Measurements from ENCODE around the gene PLD1. TPM values are rescaled to one million over a fixed set of nuclear protein-coding genes. Genes with fewer than 3 reads are reported as not detected.
A peak's percentile ranks its signal among the peaks of the same experiment; 100 is the strongest.
"Not testable (repeated sequence)": the region's sequence is repeated elsewhere in the genome, so short reads cannot be mapped to it uniquely, and the experiment has no call there.

PLD1 gene
- total RNA-seq, 1 donor from 2014 or later = 59.7 TPM

DNA sequence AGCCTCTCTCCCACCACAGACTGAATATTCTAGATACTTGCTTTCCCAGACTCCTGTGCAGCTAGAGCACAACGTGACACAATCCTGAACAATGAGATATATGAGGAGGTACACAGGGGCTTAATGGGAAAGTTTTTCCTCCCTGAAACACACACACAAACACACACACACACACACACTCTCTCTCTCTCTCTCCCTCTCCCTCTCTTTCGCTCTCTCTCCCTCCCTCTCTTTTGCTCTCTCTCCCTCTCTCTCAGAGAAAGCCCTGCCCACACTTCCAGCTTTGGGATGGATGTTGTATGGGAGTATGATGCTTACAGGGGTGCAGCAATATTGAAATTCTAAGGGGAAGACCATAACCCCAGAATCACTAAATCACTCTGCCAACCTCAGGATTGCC, 110.1 kb downstream of the PLD1 start:
- no peak for DNase-seq (ENCODE audit: low spot score)

DNA sequence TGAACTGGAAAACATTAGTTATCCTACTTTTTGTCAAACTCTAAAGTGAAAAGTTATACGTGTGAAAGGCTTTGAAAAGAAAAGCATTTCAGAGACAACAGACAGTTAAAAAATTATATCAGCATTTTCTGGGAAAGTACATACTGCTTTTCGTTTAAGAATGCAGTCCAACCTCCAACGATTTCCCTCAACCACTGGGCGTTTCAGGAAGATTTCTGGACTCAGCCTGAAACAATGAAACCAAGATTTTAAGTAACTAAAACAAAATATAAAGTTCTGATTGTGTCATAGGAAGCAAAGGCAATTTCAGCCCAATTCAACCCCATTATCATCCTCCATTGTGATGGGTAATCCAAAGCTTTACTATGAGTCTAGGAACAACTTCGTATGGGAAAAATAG, 110.7 kb downstream of the PLD1 start:
- no peak for DNase-seq (ENCODE audit: low spot score)

DNA sequence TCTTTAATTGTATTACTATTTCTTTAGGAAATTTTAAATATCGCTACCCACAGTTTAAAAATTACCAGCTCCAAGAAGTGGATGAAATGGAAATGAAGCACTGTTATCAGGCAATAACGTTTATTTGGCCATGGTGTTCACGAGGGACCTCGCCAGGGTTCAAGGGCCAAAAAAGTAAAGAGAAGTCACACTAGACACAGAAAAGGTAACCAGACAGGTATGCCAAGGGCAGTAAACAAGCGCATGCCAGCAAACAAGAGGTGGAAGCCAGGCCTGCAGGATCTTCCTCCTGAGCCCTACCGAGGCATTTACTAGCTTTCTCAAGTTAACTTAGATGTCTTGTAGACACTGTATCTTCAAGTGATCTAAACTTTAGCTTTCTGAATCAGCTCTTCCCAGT, 113.5 kb downstream of the PLD1 start:
- DNase-seq (ENCODE audit: low spot score) = no peak

DNA sequence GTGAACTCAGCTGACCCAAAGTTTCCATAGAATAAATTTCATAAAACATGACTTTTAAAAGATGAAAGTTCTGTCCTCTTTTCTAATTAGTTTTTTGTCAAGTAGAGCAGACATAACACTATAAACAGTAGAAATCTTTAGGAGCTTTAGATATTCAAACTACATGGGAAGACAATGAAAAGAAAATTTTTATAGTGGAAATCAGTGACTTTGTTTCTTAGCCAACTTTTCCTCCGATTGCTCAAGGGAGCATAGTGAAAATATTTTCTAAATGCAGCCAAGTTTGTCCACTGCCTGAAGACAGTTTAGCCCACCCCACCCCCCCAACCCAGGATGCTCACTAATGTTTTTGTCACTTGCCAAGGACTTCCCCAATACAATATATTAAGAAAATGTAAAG, 114.9 kb downstream of the PLD1 start:
- peak; percentile 60 for DNase-seq (ENCODE audit: low spot score)

DNA sequence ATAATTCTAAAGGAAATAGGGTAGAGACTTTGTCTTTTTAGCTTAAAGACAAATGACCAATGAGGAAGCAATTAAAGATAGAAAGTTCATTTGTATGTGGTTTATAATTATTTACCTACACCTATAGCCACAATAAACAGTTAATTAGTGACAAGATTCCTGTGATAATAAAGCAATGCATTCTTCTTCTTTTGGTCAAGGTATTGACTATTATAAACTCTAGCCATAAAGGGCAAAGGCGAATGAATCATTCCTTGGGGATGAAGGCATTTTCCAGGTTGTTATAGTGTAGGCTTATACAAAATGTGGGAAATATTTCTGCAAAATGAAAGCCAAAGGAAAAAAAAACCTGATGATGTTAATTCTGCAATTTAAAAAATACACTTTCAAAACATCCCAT, 115.4 kb downstream of the PLD1 start:
- DNase-seq (ENCODE audit: low spot score) = no peak

DNA sequence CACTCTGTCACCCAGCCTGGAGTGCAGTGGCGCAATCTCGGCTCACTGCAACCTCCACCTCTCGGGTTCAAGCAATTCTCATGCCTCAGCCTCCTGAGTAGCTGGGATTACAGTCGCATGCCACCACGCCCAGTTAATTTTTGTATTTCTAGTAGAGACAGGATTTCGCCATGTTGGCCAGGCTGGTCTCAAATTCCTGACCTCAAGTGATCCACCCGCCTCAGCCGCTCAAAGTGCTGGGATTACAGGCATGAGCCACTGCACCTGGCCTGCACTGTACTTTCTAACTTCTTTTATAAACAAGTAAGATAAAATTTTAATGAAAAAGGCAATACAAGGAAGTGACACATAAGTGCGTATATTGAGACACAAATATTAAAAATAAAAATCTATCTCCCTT, 117.7 kb downstream of the PLD1 start:
- not testable (repeated sequence) for DNase-seq (ENCODE audit: low spot score)

DNA sequence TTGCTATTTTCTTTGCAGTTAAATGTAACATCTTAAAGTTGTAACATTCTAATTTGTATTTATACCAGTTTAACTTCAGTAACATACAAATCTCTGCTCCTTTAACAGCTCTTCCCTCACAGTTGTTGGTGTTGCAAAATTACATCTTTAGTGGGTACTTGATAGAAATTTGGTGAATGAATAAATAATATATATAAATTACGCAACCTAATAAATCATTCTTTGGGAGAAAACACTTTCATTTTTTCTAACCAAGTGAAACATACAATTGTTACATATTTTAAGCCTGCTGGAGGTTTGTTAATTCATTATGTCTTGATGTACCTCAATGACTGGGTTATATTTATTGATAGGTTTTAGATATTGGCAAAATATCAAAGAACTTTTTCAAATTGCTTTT, 118.8 kb downstream of the PLD1 start:
- DNase-seq (ENCODE audit: low spot score) = no peak

DNA sequence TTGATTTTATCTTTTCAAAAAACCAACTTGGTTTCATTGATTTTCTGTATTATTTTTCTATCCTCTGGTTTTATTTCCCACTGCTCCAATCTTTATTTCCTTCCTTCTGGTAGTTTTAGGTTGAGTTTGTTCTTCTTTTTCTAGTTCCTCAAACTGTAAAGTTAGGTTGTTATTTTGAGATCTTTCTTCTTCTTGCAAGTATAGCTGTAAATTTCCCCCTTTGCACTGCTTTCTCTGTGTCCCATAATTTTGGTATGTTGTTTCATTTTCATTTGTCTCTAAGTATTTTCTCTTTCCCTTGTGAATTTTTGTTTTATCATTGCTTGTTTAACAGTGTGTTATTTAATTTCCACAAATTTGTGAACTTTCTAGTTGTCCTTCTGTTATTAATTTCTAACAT, 120.0 kb downstream of the PLD1 start:
- DNase-seq (ENCODE audit: low spot score) = no peak

DNA sequence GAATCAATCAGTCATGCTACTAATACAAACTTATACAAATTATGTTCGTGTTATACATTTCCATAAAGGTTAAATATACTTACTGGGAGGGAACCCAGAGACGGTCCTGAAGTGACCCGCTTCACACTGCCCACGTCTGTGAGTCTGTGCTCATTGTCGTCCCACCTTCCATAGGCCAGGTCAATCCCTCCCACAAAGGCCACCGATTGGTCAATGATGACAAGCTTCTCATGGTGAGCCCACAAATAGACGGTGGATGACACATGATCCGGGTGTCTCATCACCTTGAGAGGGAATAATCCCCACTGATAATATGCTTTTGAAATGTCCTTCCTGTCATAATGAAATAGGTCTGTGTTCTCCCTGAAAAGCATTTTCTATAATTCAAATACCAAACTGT, 121.7 kb downstream of the PLD1 start:
- no peak for DNase-seq (ENCODE audit: low spot score)

DNA sequence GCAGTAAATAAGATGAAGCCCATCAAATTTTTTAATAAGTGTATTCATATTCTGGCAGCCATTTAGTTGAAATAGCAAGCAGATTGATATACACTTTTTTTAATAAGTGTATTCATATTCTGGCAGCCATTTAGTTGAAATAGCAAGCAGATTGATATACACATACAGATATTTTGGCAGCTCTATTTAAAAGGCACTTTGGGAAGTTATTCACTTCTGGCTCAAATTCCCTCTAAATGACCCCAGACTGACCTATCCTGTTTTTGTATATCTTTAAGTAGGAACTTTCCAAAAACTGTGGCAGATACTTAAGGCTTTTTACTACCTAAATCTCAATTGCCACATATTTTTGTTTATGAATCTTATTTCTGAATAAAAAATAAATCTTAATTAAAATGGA, 122.3 kb downstream of the PLD1 start:
- DNase-seq (ENCODE audit: low spot score) = no peak

DNA sequence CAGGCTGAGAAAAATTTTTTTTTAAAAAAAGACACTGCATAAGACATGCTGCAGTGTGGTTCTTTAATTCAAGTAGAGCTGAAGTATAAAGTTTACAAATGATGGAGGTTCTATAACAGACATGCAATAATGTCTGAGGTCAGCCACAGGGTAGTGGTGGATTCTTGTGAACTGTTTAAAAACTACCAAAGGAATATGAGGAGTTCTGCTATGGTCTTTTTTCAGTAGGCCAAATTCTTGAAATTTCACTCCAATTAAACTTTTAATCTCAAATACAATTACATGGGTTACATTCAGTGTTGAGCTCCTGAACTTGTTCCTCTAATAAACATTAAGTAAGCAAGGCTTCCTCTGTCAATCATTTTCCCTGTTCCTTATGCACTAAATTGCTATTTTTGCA, 122.7 kb downstream of the PLD1 start:
- no peak for DNase-seq (ENCODE audit: low spot score)

DNA sequence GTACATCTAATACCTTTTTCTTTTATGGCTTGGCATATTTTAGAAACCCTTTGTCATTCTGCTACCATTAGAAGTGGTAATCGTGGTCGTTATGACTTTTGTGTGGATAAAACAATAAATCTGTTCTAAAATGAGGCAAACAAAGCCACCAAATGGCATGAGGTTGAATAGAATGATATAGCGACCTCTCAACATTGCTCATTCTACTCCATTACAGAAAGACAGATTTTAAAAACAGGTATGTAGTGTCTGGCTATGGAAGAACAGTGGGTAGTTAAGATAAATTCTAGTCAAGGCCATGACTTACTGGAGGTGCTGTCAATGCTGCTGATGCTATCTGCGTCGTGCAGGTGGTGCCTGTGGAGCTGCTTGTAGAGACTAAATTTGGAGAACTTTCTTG, 123.2 kb downstream of the PLD1 start:
- no peak for DNase-seq (ENCODE audit: low spot score)

DNA sequence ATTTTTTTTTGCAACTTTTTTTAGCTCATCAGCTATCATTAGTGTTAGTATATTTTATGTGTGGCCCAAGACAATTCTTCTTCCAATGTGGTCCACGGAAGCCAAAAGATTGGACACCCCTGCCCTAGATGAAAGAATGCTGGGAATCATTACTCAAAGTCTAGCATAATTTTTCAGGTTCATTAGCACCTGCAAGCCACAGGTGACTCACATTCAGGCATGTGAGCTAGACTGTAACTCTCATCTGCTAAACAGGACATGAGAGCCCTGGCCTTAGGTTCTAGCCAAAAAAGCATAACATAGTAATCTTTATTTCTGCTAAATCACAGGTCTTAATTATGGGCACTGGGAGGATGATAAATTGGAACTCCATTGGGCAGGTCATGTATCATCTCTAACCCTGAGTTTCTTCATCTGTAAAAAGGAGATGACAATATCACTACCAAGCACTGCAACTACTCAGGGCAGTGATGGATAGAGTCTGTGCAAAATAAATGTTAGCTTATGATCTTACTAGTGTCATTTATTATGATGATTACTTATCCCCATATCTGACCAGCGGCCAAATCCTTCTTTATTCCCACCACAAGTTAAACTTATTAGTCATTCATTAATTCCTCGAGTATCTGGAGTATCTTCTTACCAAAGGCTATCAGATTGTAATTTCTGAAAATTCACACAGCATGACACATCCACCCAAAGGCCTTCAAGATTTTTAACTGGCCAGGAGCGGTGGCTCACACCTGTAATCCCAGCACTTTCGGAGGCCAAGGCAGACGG, 125.0 kb downstream of the PLD1 start:
- DNase-seq (ENCODE audit: low spot score) = peak; percentile 38

DNA sequence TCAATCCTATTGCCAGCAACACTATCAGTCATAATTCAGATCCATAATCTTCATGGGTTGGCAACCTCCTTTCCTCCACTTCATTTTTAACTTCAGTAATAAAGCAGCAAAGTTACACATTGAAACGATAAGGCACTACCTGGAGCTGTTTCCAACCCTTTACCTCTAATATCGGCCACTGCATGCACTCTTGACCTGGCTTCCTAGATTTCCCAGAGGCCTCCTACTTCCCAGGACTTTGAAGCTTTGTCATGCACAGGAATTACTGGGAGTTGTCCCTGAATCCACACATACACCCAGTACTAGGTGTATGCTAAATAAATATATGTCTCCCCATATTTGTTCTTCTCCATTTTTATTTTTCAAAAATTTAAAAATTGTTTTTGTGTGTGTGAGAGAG, 126.1 kb downstream of the PLD1 start:
- DNase-seq (ENCODE audit: low spot score) = no peak

DNA sequence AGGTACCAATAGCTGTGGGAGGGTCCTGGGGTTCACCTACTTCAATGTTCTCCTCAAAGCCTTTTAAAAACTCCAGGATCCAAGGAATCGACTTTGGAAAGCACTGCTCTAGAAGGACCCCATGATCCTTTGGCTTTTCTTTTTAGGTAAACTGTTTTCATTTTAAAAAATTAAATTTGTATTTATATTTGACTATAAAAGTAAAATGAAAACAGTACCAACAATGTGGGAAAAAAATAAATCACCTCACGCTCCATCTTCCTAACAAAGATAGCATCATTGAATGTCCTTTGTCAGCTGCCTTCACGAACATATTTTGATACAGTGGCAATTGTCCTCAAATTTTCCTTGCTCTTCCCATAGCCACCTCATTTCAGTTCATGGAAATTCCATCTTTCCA, 127.5 kb downstream of the PLD1 start:
- no peak for DNase-seq (ENCODE audit: low spot score)

DNA sequence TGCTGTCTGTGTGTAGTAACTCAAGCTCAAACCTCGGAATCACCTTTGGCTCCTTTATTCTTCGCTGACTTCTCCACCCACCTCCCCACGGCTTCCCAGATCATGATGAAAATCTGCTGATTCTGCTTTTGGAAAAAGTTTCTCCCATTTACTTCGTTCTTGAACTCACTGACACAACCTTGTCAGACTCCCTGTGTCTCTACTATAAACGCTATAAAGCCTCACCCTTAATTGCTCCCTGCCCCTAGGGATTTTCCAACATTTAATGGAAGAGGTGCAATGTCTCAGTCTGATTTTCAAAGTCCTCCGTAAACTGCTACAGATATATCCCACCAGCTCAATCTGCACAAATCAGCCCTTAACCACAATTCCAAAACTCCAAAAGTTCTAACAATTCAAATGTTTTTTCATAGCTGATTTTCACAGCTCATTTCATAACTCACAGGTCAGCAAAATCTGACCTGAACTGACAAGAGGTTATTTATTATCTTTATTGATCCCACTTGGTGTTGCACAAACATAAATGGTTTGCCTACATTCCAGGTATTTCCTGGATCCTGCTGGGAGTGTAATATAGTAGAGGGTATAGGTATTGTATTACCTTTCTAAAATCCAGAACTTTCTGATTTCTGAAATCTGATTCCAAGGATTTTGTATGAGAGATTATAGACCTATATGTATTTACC, 129.4 kb downstream of the PLD1 start:
- no peak for DNase-seq (ENCODE audit: low spot score)

DNA sequence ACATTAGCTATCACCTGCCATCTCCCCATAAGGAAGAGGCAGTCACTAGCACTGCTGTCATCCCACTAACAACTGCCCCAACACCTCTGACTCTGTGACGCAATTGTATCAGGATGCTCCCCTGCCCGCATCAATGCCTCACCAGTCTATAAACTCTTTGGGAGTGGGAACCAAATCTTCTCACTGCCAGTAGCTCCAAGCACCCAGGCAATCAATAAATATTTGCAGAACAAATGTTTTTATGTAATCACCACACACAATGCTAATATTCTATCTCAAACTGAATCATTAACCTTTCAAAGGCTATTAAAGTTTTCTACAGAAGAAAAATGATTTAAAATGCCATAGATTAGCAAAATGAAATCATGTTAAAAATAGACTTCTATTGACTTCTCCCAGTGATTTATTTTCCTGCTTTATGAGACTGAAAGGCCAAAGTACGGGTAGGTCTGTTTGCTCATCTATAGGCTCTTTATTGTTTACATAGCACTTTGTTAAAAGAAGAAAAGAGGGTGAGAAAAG, 131.3 kb downstream of the PLD1 start:
- no peak for DNase-seq (ENCODE audit: low spot score)

DNA sequence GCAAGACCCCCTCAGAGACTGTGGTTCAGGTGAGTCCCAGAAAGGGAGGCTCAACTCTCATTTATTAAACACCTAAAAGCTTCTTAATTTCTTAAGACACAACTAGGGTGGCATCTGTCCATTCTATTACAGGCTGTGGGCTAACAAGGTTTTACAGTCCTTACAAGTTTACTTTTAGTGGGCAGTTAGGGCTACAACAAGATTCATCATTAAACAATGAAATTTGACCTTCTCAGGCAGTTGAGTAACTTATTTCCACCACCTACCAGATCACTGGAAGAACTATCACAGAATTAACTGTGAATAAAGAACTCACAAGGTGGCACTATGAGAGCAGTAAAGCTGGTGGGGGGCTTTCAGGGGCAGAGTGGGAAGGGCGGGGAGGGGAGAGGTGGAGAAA, 132.6 kb downstream of the PLD1 start:
- no peak for DNase-seq (ENCODE audit: low spot score)

DNA sequence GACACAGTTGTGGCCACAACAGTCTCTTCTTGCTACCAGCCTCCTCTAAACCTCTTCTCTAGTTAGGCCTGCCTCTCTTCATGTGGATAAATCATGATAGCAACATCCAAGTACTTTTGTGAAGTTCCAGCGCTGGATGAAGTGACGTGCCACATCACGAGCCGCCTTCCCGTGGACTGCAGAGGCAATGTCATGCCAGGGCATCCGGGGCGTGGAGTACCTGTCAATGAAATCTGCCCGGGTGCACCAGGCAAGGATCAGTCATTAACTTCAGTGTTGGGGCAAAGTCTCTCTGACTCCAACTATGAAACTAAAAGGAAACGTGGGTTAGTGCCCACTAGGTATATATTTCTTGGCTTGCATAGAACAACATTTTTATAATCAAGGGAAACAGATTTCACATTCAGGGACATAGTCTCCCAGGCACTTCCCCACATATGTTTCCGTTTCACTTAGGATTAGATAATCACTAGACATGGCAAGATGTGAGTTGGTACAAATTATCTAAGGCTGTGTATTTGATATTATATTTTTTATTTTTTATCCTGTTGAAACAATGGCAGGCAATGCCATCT, 133.6 kb downstream of the PLD1 start:
- no peak for DNase-seq (ENCODE audit: low spot score)

DNA sequence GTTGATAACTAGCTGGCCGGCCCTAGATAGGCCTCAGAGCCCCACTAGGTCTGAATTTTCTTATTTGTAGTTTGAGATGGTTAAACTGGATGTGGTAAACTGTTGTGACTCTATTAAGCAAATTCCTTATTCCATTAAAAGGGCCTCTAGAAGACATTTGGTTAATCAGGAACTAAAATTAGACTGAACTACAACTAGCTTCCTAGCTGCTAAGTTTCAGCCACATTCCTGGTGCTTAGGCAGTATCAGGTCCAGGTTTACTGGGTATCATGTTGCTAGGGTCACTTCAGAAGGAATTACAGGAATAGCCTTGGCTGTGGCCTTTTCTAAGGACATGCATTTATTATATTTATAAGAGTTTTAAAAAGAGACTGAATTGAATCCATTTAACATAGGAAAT, 136.3 kb downstream of the PLD1 start:
- DNase-seq (ENCODE audit: low spot score) = no peak

DNA sequence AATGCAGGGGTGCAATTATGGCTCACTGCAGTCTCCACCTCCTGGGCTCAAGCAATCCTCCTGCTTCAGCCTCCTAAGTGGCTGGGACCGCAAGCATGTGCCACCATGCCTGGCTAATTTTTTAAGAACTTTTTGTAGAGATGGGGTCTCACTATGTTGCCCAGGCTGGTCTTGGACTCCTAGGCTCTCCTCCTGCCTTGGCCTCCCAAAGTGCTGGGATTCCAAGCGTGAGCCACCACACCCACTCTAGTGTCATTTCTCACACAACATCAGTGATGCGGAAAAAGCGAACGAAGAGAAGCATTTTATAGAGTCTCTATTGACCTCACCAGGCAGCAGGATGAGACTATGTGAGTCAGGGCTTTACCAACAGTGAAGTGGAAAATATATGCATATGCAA, 137.7 kb downstream of the PLD1 start:
- no peak for DNase-seq (ENCODE audit: low spot score)

DNA sequence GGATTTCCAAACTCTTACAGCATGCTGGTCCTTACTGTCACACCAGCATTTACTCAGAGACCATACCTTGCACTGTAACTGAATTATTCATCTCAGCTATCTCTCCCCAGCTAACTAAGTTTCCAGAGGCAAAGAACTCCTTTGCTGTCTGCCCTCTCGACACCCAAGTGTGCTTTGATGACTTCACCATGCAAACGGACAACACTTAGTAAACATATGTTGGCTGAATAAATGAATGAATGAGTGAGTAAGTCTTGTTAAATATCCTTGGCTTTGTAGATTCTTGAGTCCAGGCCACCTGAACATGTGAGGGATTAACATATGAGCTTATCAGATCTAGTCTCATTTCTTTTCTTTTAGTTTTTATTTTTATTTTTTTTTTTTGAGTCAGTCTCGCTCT, 138.2 kb downstream of the PLD1 start:
- DNase-seq (ENCODE audit: low spot score) = no peak

DNA sequence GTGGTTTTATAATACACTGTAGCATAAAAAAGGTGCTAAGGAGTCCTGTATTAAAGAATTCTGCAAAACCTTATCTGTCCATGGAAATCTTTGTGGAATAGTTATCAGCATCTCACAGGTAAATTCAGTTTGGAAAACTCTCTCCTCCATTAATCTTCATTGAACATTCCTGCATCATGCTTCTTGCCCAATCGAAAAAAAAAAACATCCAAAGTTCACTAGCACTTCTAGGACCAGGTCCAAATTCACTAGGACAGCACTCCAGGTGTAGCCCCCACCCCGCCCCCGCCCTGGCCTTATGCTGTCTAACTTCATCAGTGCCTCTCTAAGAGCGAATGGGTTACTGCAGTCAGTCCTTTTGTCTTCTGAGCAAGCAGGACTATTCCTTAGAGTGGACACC, 138.6 kb downstream of the PLD1 start:
- DNase-seq (ENCODE audit: low spot score) = no peak

Measured in umbilical cord (tissue), 2 donors.